Neuronal stem cell (in vitro differentiated cells): ENCODE results near the gene TUBB1.

Experiments used
- DNase-seq: peaks from one replicate; pipeline ENCODE4 v3.0.0-alpha.2; 2013; ENCODE audit warnings: low spot score
- H2AFZ ChIP-seq: one replicate; pipeline ENCODE4 v1.6.1; 2013; ENCODE audit warnings: mild to moderate bottlenecking, low read length, inconsistent platforms
- H2AK5ac ChIP-seq: 2 replicates; pipeline ENCODE4 v1.6.1; 2013; ENCODE audit warnings: low read depth, mild to moderate bottlenecking, inconsistent platforms, low read length, moderate library complexity, mixed read lengths
- H2BK120ac ChIP-seq: 2 replicates; pipeline ENCODE4 v1.6.1; 2013; ENCODE audit warnings: low read depth, mild to moderate bottlenecking, inconsistent platforms, low read length, moderate library complexity, mixed read lengths
- H2BK12ac ChIP-seq: one replicate; pipeline ENCODE4 v1.6.1; 2013; ENCODE audit warnings: low read length, inconsistent platforms
- H2BK15ac ChIP-seq: 2 replicates; pipeline ENCODE4 v1.6.1; 2013; ENCODE audit warnings: mild to moderate bottlenecking, low read length, inconsistent platforms, mixed read lengths
- H2BK5ac ChIP-seq: one replicate; pipeline ENCODE4 v1.6.1; 2013; ENCODE audit warnings: inconsistent platforms, mild to moderate bottlenecking, low read length, moderate library complexity
- H3K14ac ChIP-seq: one replicate; pipeline ENCODE4 v1.6.1; 2013; ENCODE audit warnings: low read length, inconsistent platforms
- H3K18ac ChIP-seq: 2 replicates; pipeline ENCODE4 v1.6.1; 2013; ENCODE audit warnings: low read length, inconsistent platforms
- H3K23ac ChIP-seq: 2 replicates; pipeline ENCODE4 v1.6.1; 2013; ENCODE audit warnings: low read depth, mild to moderate bottlenecking, mixed read lengths, low read length, inconsistent platforms; ENCODE audit not compliant: poor library complexity
- H3K27ac ChIP-seq: replicated peaks from 3 replicates; pipeline ENCODE4 v1.5.1; 2013; ENCODE audit warnings: low read length, inconsistent platforms
- H3K27me3 ChIP-seq, 3 experiments: 2 replicates each; pipeline ENCODE4 v1.6.1; 2013; ENCODE audit warnings: low read length in 3 of 3, mild to moderate bottlenecking in 2 of 3, inconsistent platforms in 1 of 3, low read depth in 1 of 3, mixed read lengths in 1 of 3, moderate library complexity in 1 of 3; ENCODE audit not compliant: control insufficient read depth in 3 of 3, insufficient read depth in 3 of 3
- H3K36me3 ChIP-seq, 2 donors: replicated peaks in 1 of 2; 2 replicates each; pipeline ENCODE4 v1.6.1; 2013; ENCODE audit warnings: low read length in 2 of 2; ENCODE audit not compliant: control insufficient read depth in 2 of 2, insufficient read depth in 2 of 2
- H3K4ac ChIP-seq: 2 replicates; pipeline ENCODE4 v1.6.1; 2013; ENCODE audit warnings: inconsistent platforms, mild to moderate bottlenecking, low read length, moderate library complexity
- H3K4me1 ChIP-seq, 2 donors: 1 replicate in 1 of 2; 2 replicates in 1 of 2; pipeline ENCODE4 v1.6.1; 2013; ENCODE audit warnings: low read length in 2 of 2, low read depth in 1 of 2; ENCODE audit not compliant: control insufficient read depth in 2 of 2, insufficient read depth in 1 of 2
- H3K4me2 ChIP-seq: one replicate; pipeline ENCODE4 v1.6.1; 2013; ENCODE audit warnings: mild to moderate bottlenecking, low read length, inconsistent platforms; ENCODE audit not compliant: insufficient read depth, poor library complexity, severe bottlenecking
- H3K4me3 ChIP-seq, 2 donors: 2 replicates each; pipeline ENCODE4 v1.5.1; 2013; ENCODE audit warnings: low read length in 2 of 2, mild to moderate bottlenecking in 2 of 2, inconsistent platforms in 1 of 2, moderate library complexity in 1 of 2
- H3K79me1 ChIP-seq: one replicate; pipeline ENCODE4 v1.6.1; 2013; ENCODE audit warnings: low read depth, mild to moderate bottlenecking, inconsistent platforms, low read length, moderate library complexity
- H3K9ac ChIP-seq: one replicate; pipeline ENCODE4 v1.6.1; 2013; ENCODE audit warnings: mild to moderate bottlenecking, low read depth, low read length, inconsistent platforms; ENCODE audit not compliant: poor library complexity
- H3K9me3 ChIP-seq, 2 donors: replicated peaks in 1 of 2; 2 replicates each; pipeline versions ENCODE3 to v1.6.1; 2013; ENCODE audit warnings: low read length in 2 of 2, mild to moderate bottlenecking in 2 of 2, inconsistent platforms in 1 of 2, low read depth in 1 of 2, mixed read lengths in 1 of 2, moderate library complexity in 1 of 2; ENCODE audit not compliant: control insufficient read depth in 2 of 2, insufficient read depth in 1 of 2
- H4K8ac ChIP-seq: one replicate; pipeline ENCODE4 v1.6.1; 2013; ENCODE audit warnings: low read depth, mild to moderate bottlenecking, inconsistent platforms, low read length, moderate library complexity
- H4K91ac ChIP-seq: one replicate; pipeline ENCODE4 v1.6.1; 2013; ENCODE audit warnings: low read length, low read depth, mild to moderate bottlenecking, inconsistent platforms; ENCODE audit not compliant: poor library complexity
- WGBS, 2 donors: extraction: QIAGEN DNeasy Blood & Tissue Kit; methylation state at CpG; one replicate each; pipeline ENCODE4 v1.1.7; 2013; ENCODE audit warnings: missing lambda C conversion rate in 2 of 2, mixed read lengths in 1 of 2; ENCODE audit not compliant: insufficient read length in 2 of 2, insufficient replicate concordance in 1 of 2; ENCODE audit errors: extremely low coverage in 2 of 2; 5-methylcytosine and 5-hydroxymethylcytosine counted together

Gene TUBB1

DNA sequence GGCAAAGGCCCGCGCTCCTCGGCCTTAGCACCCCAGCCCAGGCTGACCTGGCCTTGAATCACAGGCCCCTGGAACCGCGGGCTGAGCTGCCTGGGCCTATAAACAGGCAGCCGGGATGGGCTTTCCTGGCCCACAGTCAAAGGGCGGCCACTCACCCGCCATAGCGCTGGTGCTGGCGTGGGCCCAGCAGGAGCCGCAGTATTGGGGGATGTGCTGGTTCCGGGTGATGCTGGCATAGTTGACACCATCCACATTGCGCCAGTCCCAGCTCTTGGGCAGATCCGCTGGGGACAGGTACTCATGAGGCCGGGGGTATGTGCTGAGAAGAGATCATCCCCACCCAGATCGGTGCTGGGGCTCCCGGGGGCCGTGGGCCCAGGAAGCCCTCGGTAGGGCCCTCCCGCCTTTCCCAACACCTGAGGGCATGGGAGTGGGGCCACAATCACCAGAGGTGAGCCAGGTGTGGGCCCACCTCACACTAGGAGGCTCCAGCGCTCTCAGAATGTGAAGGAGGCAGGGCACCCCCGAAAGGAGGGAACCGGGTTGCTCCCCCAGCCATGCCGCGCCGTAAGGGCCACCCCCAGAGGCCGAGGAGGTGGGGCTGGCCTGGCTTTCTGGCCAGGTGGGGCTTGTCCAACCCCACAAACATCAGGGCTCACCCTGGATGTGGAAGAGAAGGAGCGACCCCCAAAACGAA lies 12.9 kb upstream of the TUBB1 start:
- H4K91ac ChIP-seq: peak overlapping the region; percentile 16
- H2BK12ac ChIP-seq: no peak overlapping the region
- peak overlapping the region; percentile 10 for H2BK15ac ChIP-seq
- H3K79me1 ChIP-seq: peaks cover 5% of the 10 kb centered on the region
- peak overlapping the region; percentile 85 for H2AK5ac ChIP-seq
- peak overlapping the region in 1 of 2 donors; percentile 79 for H3K4me3 ChIP-seq
- peaks cover 20 to 21% of the 10 kb centered on the region in 2 donors for H3K4me1 ChIP-seq
- H3K27me3 ChIP-seq: no peaks in the 10 kb centered on the region
- peaks cover 0 to 4% of the 10 kb centered on the region in 2 donors for H3K36me3 ChIP-seq
- no peak overlapping the region for H2AFZ ChIP-seq
- DNase-seq: no peak
- peak overlapping the region; percentile 82 for H3K23ac ChIP-seq
- WGBS, 2 donors: no CpG with 5 or more reads among the region's 29 CpGs
- H3K18ac ChIP-seq: peak overlapping the region; percentile 95
- peak overlapping the region; percentile 13 for H3K4ac ChIP-seq
- H3K14ac ChIP-seq: peak overlapping the region; percentile 86
- no peak overlapping the region for H3K27ac ChIP-seq
- no peaks in the 10 kb centered on the region for H3K9me3 ChIP-seq
- no peak overlapping the region for H2BK120ac ChIP-seq
- peak overlapping the region; percentile 88 for H3K9ac ChIP-seq
- peak overlapping the region; percentile 70 for H2BK5ac ChIP-seq
- H4K8ac ChIP-seq: peak overlapping the region; percentile 53
- H3K4me2 ChIP-seq: peak overlapping the region; percentile 91

DNA sequence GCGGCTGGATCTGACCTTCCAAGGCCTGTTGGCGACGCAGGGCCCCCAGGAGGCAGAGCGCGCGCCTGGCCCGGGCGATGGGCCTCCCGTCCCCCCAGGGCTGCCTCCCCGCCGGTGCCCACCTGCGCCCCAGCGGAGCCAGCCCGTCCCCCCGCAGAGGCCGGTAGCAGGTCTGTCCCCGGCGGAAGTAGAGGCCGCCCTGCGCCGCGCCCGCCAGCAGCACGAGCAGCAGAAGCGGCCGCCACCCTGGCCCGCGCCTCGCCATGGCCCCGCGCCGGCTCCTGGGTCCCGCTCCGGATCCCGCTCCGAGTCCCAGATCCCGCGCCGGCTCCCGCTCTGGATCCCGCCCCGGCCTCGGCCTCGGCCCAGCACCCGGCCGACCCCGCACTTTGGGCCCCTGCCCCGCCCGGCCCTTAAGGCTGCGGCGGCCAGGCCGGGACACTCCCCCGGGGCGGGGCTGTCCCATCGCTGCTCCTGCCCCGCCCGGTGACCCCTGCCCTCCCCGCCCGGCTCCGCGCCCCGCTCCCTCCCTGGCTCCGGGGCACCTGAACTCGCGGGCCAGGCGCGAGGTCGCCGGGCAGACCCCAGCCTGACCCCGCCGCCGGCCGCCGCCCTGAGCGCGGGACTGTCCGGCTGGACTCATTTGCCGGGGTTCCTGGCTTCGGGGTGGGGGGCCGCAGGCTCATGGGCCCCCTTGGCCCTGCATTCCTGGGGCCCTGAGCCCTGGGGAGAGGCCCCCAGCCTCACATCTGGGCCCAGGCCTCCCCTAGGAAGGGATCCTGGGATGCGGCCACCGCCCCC lies 12.2 kb upstream of the TUBB1 start, which contains the start of gene CTSZ:
TSS of gene CTSZ (minus strand) at position 391 of the 801 bp plus-strand sequence. CDS start at position 265, 126 bp downstream.
- Histone ChIP-seq H2BK15ac (peak within 1 kb of the TSS; percentile 62), H2AK5ac (peak within 1 kb of the TSS; percentile 85), H3K9ac (peak within 1 kb of the TSS; percentile 88), H3K4me2 (peak within 1 kb of the TSS; percentile 91), H2AFZ (no peak within 1 kb of the TSS), H3K9me3 (no peaks in the 10 kb centered on the region), H3K36me3 (no peaks in the 10 kb centered on the region), H2BK120ac (peak within 1 kb of the TSS; percentile 51), H3K4me3 (peak within 1 kb of the TSS in 1 of 2 donors; percentile 79), H4K91ac (peak within 1 kb of the TSS; percentile 16), H4K8ac (peak within 1 kb of the TSS; percentile 53), H3K27ac (no peak within 1 kb of the TSS), H3K23ac (peak within 1 kb of the TSS; percentile 82), H2BK12ac (no peak within 1 kb of the TSS), H3K18ac (peak within 1 kb of the TSS; percentile 95), H3K79me1 (peaks cover 5% of the 10 kb centered on the region), H3K4me1 (peaks cover 20 to 22% of the 10 kb centered on the region in 2 donors), H3K4ac (peak within 1 kb of the TSS; percentile 13), H3K27me3 (no peaks in the 10 kb centered on the region), H3K14ac (peak within 1 kb of the TSS; percentile 86), H2BK5ac (peak within 1 kb of the TSS; percentile 70)
- peak; percentile 38 for DNase-seq
- no CpG with 5 or more reads among the region's 82 CpGs for WGBS, 2 donors

DNA sequence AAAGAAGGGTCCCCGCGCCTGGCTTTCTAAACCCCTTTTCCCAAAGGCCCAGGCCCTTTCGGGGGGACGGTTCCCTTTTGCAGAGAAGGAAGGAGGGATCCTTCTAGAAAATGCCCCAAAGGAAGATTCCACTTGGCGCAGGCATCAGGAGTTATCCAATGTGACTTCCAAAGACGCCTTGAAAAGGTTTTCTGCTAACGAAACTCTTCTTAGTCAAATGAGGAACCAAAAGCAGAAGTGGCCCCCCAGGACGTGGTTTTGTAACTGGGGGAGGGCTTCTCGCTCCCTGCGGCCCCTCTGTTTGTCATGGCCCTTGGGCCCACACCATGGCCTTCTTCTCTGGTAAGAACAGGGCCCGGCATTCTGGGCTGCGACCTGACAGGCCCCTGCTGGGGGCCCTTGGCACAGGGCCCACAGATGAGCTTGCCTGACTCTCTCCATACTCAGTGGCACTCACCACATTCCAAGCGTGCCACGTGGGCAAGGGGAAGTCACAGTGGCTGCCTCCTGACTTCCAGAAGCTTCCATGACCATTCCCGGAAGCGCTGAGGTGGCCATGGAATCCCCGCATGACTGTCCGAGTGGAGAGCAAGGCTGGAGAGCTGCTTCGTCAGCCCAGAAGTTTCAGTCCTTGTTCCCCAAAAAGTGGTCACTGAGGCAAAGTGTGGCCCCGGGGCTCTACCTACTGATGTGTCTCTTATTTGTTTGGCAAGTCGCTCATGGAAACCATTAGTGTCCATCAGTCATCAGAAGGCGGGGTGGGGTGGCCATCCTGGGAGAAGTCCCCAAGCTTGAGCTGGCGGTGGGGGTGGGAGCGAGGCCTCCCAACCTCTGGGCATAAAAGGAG lies 11.3 kb upstream of the TUBB1 start:
- Histone ChIP-seq H3K23ac (peak overlapping the region; percentile 82), H2BK120ac (peak overlapping the region; percentile 51), H3K4me2 (peak overlapping the region; percentile 22), H3K27ac (no peak overlapping the region), H3K79me1 (peaks cover 5% of the 10 kb centered on the region), H3K14ac (no peak overlapping the region), H3K18ac (peak overlapping the region; percentile 81), H2BK12ac (no peak overlapping the region), H3K36me3 (no peaks in the 10 kb centered on the region), H2AFZ (no peak overlapping the region), H2AK5ac (peak overlapping the region; percentile 15), H4K91ac (no peak overlapping the region), H3K4me1 (peaks cover 16% of the 10 kb centered on the region in 2 donors), H3K9ac (no peak overlapping the region), H4K8ac (no peak overlapping the region), H3K27me3 (no peaks in the 10 kb centered on the region), H2BK15ac (peak overlapping the region; percentile 62), H3K4me3 (no peak overlapping the region), H3K4ac (no peak overlapping the region), H3K9me3 (no peaks in the 10 kb centered on the region), H2BK5ac (no peak overlapping the region)
- WGBS, 2 donors: no CpG with 5 or more reads among the region's 24 CpGs
- no peak for DNase-seq
